Fibroblast of lung (primary cell): ENCODE results near the gene ADAMTS17. TPM values are rescaled to one million over a fixed set of nuclear protein-coding genes. Genes with fewer than 3 reads are reported as not detected.
"Not testable (repeated sequence)": the region's sequence is repeated elsewhere in the genome, so short reads cannot be mapped to it uniquely, and the experiment has no call there.

Experiments used
- DNase-seq, 2 donors: peaks; one replicate each; pipeline versions ENCODE4 v3.0.0 to v3.0.0-alpha.2; 2010; ENCODE audit warnings: low read depth in 2 of 2
- H2AFZ ChIP-seq: 2 replicates; pipeline ENCODE4 v1.5.1; 2012; ENCODE audit warnings: low read length, control low read depth, inconsistent platforms
- H3K27ac ChIP-seq: 2 replicates; pipeline ENCODE4 v1.5.1; 2011; ENCODE audit warnings: low read length, control low read depth; ENCODE audit not compliant: insufficient read depth
- H3K27me3 ChIP-seq: 2 replicates; pipeline ENCODE4 v1.5.1; 2011; ENCODE audit warnings: mild to moderate bottlenecking, low read length; ENCODE audit not compliant: control insufficient read depth, insufficient read depth
- H3K36me3 ChIP-seq: 2 replicates; pipeline ENCODE4 v1.5.1; 2011; ENCODE audit warnings: low read length; ENCODE audit not compliant: control insufficient read depth, insufficient read depth
- H3K4me1 ChIP-seq: 2 replicates; pipeline ENCODE4 v1.5.1; 2011; ENCODE audit warnings: low read length; ENCODE audit not compliant: control insufficient read depth, insufficient read depth; ENCODE audit errors: extremely low read depth
- H3K4me2 ChIP-seq: 2 replicates; pipeline ENCODE4 v1.5.1; 2011; ENCODE audit warnings: low read length, control low read depth; ENCODE audit not compliant: insufficient read depth; ENCODE audit errors: extremely low read depth
- H3K4me3 ChIP-seq, 4 experiments: fragments of 200-600 bp in 1 of 4; sonication (generic) in 1 of 4; replicated peaks in 1 of 4; 2 replicates each; pipeline ENCODE4 v1.5.1; 2011 to 2016; ENCODE audit warnings: low read length in 4 of 4, low read depth in 3 of 4, mild to moderate bottlenecking in 3 of 4, control low read depth in 2 of 4, inconsistent platforms in 1 of 4, mixed read lengths in 1 of 4; ENCODE audit not compliant: insufficient read depth in 1 of 4; ENCODE audit errors: control extremely low read depth in 1 of 4
- H3K79me2 ChIP-seq: 2 replicates; pipeline ENCODE4 v1.5.1; 2012; ENCODE audit warnings: mild to moderate bottlenecking, low read length, inconsistent platforms; ENCODE audit not compliant: control insufficient read depth, insufficient read depth
- H3K9ac ChIP-seq: 2 replicates; pipeline ENCODE4 v1.5.1; 2011; ENCODE audit warnings: mild to moderate bottlenecking, low read length, control low read depth; ENCODE audit not compliant: insufficient read depth
- H3K9me3 ChIP-seq: 2 replicates; pipeline ENCODE4 v1.5.1; 2012; ENCODE audit warnings: low read depth, low read length; ENCODE audit not compliant: control insufficient read depth, insufficient read depth
- H4K20me1 ChIP-seq: 2 replicates; pipeline ENCODE4 v1.5.1; 2011; ENCODE audit warnings: low read length; ENCODE audit not compliant: control insufficient read depth, insufficient read depth; ENCODE audit errors: extremely low read depth
- EZH2 ChIP-seq: IDR thresholded peaks from 2 replicates; pipeline ENCODE4 v1.5.1; 2012; ENCODE audit warnings: low read length, control low read depth, mild to moderate bottlenecking; ENCODE audit errors: missing control alignments
- polyA plus RNA-seq, 2 donors: library from polyadenylated mRNA; depleted of rRNA in 1 of 2; stranded (reverse) in 1 of 2; unstranded in 1 of 2; fragments of >200 nt; gene quantifications; 2 replicates each; pipeline ENCODE4 v1.2.1, GENCODE V29; 2011 to 2012; ENCODE audit warnings: missing spikeins in 1 of 2
- total RNA-seq: library from RNA; depleted of rRNA; stranded (reverse); fragments of >200 nt; gene quantifications from 2 replicates; pipeline ENCODE4 v1.2.1, GENCODE V29; 2014
- TF ChIP-seq, protein P1 (sequence below), 2 donors: IDR thresholded peaks in 1 of 2; conservative IDR thresholded peaks in 1 of 2; 1 replicate in 1 of 2; 2 replicates in 1 of 2; pipeline ENCODE4 v1.5.1; 2011 to 2012; ENCODE audit warnings: low read length in 2 of 2, control low read depth in 1 of 2, inconsistent platforms in 1 of 2, low read depth in 1 of 2, mild to moderate bottlenecking in 1 of 2

Gene ADAMTS17
- total and polyA plus RNA-seq, 2 donors (not counting 1 experiment from before 2014, with no cell fraction given): 0.09 to 0.17 TPM

GRCh38 chr15:99930696-99931095, 411.1 kb downstream of the ADAMTS17 start:
- no peak overlapping the region for H3K9ac ChIP-seq
- H2AFZ ChIP-seq: no peak overlapping the region
- no peaks in the 10 kb centered on the region for H3K79me2 ChIP-seq
- no peaks in the 10 kb centered on the region for H3K27me3 ChIP-seq
- no peak overlapping the region for H3K4me2 ChIP-seq
- no peak overlapping the region for H3K4me3 ChIP-seq
- H4K20me1 ChIP-seq: no peaks in the 10 kb centered on the region
- H3K36me3 ChIP-seq: no peaks in the 10 kb centered on the region
- no peak overlapping the region for H3K27ac ChIP-seq
- H3K9me3 ChIP-seq: no peaks in the 10 kb centered on the region
- DNase-seq: no peak
- TF ChIP-seq EZH2: no peak
- TF ChIP-seq, protein P1, sequence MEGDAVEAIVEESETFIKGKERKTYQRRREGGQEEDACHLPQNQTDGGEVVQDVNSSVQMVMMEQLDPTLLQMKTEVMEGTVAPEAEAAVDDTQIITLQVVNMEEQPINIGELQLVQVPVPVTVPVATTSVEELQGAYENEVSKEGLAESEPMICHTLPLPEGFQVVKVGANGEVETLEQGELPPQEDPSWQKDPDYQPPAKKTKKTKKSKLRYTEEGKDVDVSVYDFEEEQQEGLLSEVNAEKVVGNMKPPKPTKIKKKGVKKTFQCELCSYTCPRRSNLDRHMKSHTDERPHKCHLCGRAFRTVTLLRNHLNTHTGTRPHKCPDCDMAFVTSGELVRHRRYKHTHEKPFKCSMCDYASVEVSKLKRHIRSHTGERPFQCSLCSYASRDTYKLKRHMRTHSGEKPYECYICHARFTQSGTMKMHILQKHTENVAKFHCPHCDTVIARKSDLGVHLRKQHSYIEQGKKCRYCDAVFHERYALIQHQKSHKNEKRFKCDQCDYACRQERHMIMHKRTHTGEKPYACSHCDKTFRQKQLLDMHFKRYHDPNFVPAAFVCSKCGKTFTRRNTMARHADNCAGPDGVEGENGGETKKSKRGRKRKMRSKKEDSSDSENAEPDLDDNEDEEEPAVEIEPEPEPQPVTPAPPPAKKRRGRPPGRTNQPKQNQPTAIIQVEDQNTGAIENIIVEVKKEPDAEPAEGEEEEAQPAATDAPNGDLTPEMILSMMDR (conservative IDR thresholded peaks at IDR 0.05 in 1 of 2, IDR thresholded peaks at IDR 0.05 in 1 of 2; ENCODE audit: low read depth in 1 of 2, low read length in 2 of 2): no peak
- no peaks in the 10 kb centered on the region for H3K4me1 ChIP-seq

DNA sequence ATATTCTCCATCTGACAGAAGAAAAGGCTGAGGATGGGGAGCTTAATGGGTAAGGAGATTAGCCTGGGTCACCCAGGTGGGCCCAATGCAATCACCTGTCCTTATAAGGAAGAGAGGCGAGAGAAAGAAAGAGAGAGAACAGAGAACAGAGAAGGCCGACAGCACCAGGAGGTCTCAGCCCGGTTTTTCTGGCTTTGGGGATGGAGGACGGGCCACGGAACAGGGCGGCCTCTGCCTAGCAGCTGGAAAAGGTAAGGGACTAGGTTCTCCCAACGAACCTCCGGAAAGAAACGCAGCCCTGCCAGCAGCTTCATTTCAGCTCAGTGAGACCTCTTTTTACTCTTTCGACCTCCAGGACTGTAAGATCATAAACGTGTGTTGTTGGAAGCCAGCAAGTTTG, 412.5 kb downstream of the ADAMTS17 start:
- Histone ChIP-seq H4K20me1 (no peaks in the 10 kb centered on the region), H3K36me3 (no peaks in the 10 kb centered on the region), H3K9ac (no peak overlapping the region), H3K9me3 (no peaks in the 10 kb centered on the region), H3K4me2 (no peak overlapping the region), H3K27me3 (no peaks in the 10 kb centered on the region), H3K79me2 (no peaks in the 10 kb centered on the region), H3K4me3 (peak overlapping the region in 1 of 4 experiments; percentile 81), H3K27ac (no peak overlapping the region), H3K4me1 (no peaks in the 10 kb centered on the region), H2AFZ (no peak overlapping the region)
- no peak for DNase-seq
- TF ChIP-seq, protein P1 (conservative IDR thresholded peaks at IDR 0.05 in 1 of 2, IDR thresholded peaks at IDR 0.05 in 1 of 2; ENCODE audit: low read depth in 1 of 2, low read length in 2 of 2): no peak
- no peak for TF ChIP-seq EZH2

GRCh38 chr15:99928429-99928981, 413.3 kb downstream of the ADAMTS17 start:
- Histone ChIP-seq H3K4me1 (no peaks in the 10 kb centered on the region), H3K27ac (no peak overlapping the region), H3K9me3 (no peaks in the 10 kb centered on the region), H2AFZ (peak overlapping the region; percentile 86), H4K20me1 (no peaks in the 10 kb centered on the region), H3K9ac (no peak overlapping the region), H3K4me2 (peak overlapping the region; percentile 89), H3K79me2 (no peaks in the 10 kb centered on the region), H3K27me3 (no peaks in the 10 kb centered on the region), H3K36me3 (no peaks in the 10 kb centered on the region), H3K4me3 (peak overlapping the region; percentile 35 to 81 (median 48))
- no peak for TF ChIP-seq EZH2
- TF ChIP-seq, protein P1 (conservative IDR thresholded peaks at IDR 0.05 in 1 of 2, IDR thresholded peaks at IDR 0.05 in 1 of 2; ENCODE audit: low read depth in 1 of 2, low read length in 2 of 2): peak; percentile 39 to 48
- peak; percentile 72 for DNase-seq

GRCh38 chr15:99926532-99926931, 415.2 kb downstream of the ADAMTS17 start:
- H3K9ac ChIP-seq, H3K27me3 ChIP-seq, H3K79me2 ChIP-seq, DNase-seq, H3K4me2 ChIP-seq, H3K9me3 ChIP-seq, H3K4me1 ChIP-seq, H4K20me1 ChIP-seq, H3K27ac ChIP-seq, H3K36me3 ChIP-seq, H3K4me3 ChIP-seq, H2AFZ ChIP-seq: not testable (repeated sequence)
